HEK293T (cell line): Measurements from ENCODE around the gene PDSS2.

Experiments
- CTCF ChIA-PET: fragments of 350-600 bp; formaldehyde crosslinking; extraction: SDS; loops from one replicate; lab custom pipeline; 2021; ENCODE audit warnings: antibody characterized with exemption, inconsistent platforms; lab: Yijun Ruan, JAX
- POLR2A ChIA-PET: fragments of 350-600 bp; formaldehyde crosslinking; extraction: SDS; loops from one replicate; lab custom pipeline; 2020; ENCODE audit warnings: antibody characterized with exemption, inconsistent platforms; lab: Yijun Ruan, JAX
- DNase-seq: peaks from one replicate; pipeline ENCODE4 v3.0.0; 2012; ENCODE audit warnings: mixed read lengths; ENCODE audit errors: extremely low spot score
- ARNT ChIP-seq: fragments of 450-650 bp; IDR thresholded peaks from 2 replicates; pipeline ENCODE4 v1.6.1; 2017; ENCODE audit warnings: mild to moderate bottlenecking
- BHLHE40 ChIP-seq: fragments of 450-650 bp; IDR thresholded peaks from 2 replicates; pipeline ENCODE4 v1.6.1; 2016; ENCODE audit warnings: mild to moderate bottlenecking, moderate library complexity, borderline replicate concordance
- CTBP1 ChIP-seq: fragments of 450-650 bp; IDR thresholded peaks from 2 replicates; pipeline ENCODE4 v1.6.1; 2016; ENCODE audit warnings: borderline replicate concordance
- ELF4 ChIP-seq: fragments of 450-650 bp; IDR thresholded peaks from 2 replicates; pipeline ENCODE4 v1.6.1; 2017; ENCODE audit warnings: antibody characterized with exemption
- FOXA1 ChIP-seq: fragments of 450-650 bp; IDR thresholded peaks from 2 replicates; pipeline ENCODE4 v1.6.1; 2016; ENCODE audit warnings: mild to moderate bottlenecking
- FOXK2 ChIP-seq: fragments of 450-650 bp; IDR thresholded peaks from 2 replicates; pipeline ENCODE4 v1.6.1; 2016; ENCODE audit warnings: mild to moderate bottlenecking
- FOXM1 ChIP-seq: fragments of 450-650 bp; IDR thresholded peaks from 2 replicates; pipeline ENCODE4 v1.6.1; 2017; ENCODE audit warnings: mild to moderate bottlenecking, borderline replicate concordance
- HDGF ChIP-seq: fragments of 450-650 bp; IDR thresholded peaks from 2 replicates; pipeline ENCODE4 v1.6.1; 2017; ENCODE audit warnings: antibody characterized with exemption, borderline replicate concordance
- L3MBTL2 ChIP-seq: fragments of 450-650 bp; conservative IDR thresholded peaks from 2 replicates; pipeline ENCODE4 v1.6.1; 2016; ENCODE audit warnings: mild to moderate bottlenecking
- LEF1 ChIP-seq: fragments of 450-650 bp; IDR thresholded peaks from 2 replicates; pipeline ENCODE4 v1.6.1; 2017; ENCODE audit warnings: mild to moderate bottlenecking, borderline replicate concordance
- NFRKB ChIP-seq: fragments of 450-650 bp; IDR thresholded peaks from 2 replicates; pipeline ENCODE4 v1.6.1; 2016; ENCODE audit warnings: mild to moderate bottlenecking, moderate library complexity
- SP1 ChIP-seq: fragments of 450-650 bp; IDR thresholded peaks from 2 replicates; pipeline ENCODE4 v1.6.1; 2017
- SUZ12 ChIP-seq: fragments of 450-650 bp; IDR thresholded peaks from 2 replicates; pipeline ENCODE4 v1.6.1; 2016; ENCODE audit warnings: mild to moderate bottlenecking
- TARDBP ChIP-seq: fragments of 450-650 bp; IDR thresholded peaks from 2 replicates; pipeline ENCODE4 v1.6.1; 2016
- ZNF384 ChIP-seq: fragments of 450-650 bp; IDR thresholded peaks from 2 replicates; pipeline ENCODE4 v1.6.1; 2016
- TF ChIP-seq, protein P1 (sequence below): fragments of 450-650 bp; IDR thresholded peaks from 2 replicates; pipeline ENCODE4 v1.6.1; 2016

The PDSS2 gene

DNA sequence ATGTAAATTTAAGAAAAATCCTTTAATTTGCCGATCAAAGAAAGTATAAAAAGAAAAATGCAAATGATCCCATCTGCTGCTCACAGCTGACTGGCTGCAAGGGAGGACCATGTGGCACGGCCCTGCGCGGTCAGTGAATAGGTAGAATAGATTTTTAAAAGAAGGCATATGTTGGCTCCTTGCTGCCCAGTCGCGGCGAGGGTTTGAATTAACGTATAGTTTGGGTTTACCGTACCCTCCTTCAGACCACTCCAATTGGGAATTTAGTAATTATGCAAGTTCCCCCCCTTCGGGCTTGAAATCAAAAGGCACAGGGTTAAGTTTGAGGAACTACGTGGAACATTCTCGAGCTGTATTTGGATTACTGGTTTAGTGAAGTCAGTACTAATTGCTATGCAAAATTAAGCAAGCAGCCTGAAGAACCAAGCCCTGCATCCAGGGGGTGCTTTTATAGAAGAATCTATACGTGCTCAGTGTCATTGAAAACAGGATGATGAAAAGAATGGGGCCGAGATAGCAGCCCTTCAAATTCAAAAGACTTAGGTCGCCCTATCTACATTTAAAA is 343.0 kb downstream of the PDSS2 start:
- no peak for DNase-seq

DNA sequence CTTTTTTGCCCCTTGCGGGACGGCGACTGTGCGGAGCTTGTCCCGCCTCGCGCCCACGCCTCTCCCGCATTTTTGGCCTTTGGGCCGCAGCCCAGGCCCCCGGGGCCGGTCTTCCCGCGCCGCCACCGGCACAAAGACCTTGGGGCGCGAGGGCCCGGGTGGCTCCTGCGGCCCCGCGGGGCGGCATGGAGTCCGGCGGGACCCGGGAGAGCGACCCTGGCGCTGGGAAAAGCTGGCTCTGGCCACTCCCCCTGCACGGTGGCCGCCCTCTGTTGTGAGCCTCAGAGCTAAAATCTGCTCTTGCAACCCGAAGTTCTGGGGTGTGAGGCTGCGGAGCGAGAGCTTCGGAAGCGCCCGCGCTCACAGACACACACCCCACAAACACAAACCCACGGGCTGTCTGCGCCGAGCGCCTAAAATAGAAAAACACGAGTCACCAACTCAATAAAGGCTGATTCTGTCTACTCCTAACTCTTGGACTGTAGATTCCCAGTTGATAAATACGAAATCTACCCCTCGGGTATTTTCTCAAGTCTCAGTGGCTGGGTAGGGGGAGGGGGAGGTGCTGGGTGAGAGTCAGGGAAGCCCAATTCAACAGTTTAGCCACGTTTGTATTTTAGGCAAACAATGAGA is 343.6 kb downstream of the PDSS2 start:
- ChIA-PET CTCF (interaction anchor here (0.6 to 1.5 kb wide), 6 partner anchors 14 to 1376 kb away, joined by 3 to 6 read pairs (median 3); no protein-coding TSS in a partner anchor), POLR2A (interaction anchor here (0.6 to 1.6 kb wide), 28 partner anchors 9 to 790 kb away, joined by 3 to 13 read pairs (median 4); partner anchors contain the start of genes ATG5, MTRES1 and PDSS2)
- DNase-seq, result peak; percentile 64
- TF ChIP-seq FOXK2, result no peak
- no peak for TF ChIP-seq CTBP1
- TF ChIP-seq, protein P1, sequence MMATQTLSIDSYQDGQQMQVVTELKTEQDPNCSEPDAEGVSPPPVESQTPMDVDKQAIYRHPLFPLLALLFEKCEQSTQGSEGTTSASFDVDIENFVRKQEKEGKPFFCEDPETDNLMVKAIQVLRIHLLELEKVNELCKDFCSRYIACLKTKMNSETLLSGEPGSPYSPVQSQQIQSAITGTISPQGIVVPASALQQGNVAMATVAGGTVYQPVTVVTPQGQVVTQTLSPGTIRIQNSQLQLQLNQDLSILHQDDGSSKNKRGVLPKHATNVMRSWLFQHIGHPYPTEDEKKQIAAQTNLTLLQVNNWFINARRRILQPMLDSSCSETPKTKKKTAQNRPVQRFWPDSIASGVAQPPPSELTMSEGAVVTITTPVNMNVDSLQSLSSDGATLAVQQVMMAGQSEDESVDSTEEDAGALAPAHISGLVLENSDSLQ, result no peak
- TF ChIP-seq ELF4, result peak; percentile 22; the same call in 1 of the 2 replicates

More for the DNA sequence above, 343.0 kb downstream of the PDSS2 start:
- CTCF ChIA-PET, result interaction anchor here (0.6 to 1.5 kb wide), 5 partner anchors 13 to 538 kb away, joined by 3 to 6 read pairs (median 3); no protein-coding TSS in a partner anchor
- POLR2A ChIA-PET, result interaction anchor here (0.6 to 1.6 kb wide), 26 partner anchors 8 to 791 kb away, joined by 3 to 13 read pairs (median 4); partner anchors contain the start of genes ATG5, MTRES1 and PDSS2
- TF ChIP-seq L3MBTL2 (peak; percentile 73), FOXM1 (no peak)

DNA sequence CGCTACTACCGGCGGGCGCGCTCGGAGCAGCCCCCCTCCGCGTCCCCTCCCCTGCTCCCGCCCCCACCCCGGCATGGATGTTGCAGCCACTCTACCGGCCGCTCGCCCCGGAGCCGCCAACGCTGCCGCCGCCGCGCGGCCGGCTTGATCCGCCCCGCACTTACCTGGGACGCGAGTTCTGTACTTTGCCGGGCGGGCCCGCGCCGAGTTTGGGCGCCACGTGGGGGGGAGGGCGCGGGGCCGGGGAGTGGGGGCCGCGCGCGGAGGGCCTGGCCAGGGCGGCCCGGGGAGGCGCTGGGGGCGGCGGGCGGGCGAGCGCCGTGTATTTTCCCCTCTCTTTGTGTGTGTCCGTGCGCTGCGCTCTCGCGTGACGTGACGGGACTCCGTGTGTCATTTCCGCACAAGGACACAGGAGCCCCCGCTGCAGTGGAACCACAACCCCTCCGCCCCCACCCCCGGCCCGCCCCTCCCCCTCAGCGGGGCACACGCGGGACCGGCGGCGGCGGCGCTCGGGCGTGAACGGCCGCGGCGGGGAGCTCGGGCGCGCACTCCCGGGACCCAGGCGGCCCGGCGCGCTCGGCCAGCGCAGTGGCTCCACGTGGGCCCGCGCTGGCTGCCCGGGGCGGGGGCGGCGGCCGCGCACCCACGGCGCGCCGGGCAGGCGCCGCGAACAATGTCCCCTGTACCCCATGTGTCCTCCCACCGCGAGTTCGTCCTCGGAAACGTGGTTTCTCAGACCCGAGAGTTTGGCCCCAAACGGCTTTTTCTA is 344.3 kb downstream of the PDSS2 start, which contains the start of gene BEND3:
Gene BEND3, minus strand, starts transcription at position 590 of the 769 bp plus-strand sequence. CDS start 16,230 bp downstream, outside the sequence.
- TF ChIP-seq FOXM1 (no peak), TARDBP (no peak), CTBP1 (no peak), FOXA1 (no peak), SUZ12 (no peak), ZNF384 (no peak), SP1 (no peak), ARNT (no peak), BHLHE40 (no peak), LEF1 (no peak)
- peak; percentile 52 for DNase-seq
- POLR2A ChIA-PET, result interaction anchor here (0.6 to 1.6 kb wide), 23 partner anchors 9 to 789 kb away, joined by 3 to 13 read pairs (median 4); partner anchors contain the start of genes ATG5, MTRES1 and PDSS2
- CTCF ChIA-PET, result interaction anchor here (0.6 to 1.5 kb wide), 2 partner anchors 19 to 1377 kb away, joined by 3 to 5 read pairs; no protein-coding TSS in a partner anchor

DNA sequence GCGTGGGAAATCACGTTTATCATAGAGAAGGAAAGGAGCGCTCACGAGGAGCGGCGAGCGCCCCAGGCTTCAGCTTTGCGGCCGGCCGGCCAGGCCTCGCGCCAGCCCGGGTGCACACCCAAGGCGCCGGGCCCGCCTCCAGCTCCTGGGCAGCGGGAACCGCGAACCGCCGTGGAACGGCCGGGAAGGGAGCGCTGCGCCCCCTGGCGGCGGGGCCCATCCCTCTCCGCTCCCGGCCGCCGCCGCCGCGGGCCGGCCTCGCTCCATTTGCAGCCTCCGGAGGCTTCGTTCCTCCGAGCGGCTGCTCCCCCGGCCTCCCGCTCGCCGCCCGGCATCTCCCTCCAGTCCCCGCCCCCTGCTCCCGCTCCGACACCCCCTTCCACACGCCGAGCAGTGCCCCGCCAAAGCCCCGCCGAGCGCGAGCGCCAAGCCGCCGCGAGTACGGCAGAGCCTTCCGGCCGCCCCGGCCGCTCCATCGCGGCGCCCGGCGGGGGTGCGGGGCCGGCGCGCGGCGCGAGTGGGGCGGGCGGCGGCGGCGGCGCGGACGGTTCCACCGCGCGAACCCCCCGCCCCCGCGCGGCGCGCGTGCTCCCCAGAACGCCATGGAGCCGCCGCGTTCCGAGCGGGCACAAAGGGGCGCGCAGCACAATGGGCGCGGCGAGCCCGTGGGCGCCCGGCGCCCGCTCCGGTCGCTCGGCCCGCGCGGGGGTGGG is 345.0 kb downstream of the PDSS2 start:
- ChIA-PET POLR2A (interaction anchor here (0.6 to 1.0 kb wide), 6 partner anchors 32 to 345 kb away, joined by 3 to 7 read pairs (median 4); partner anchors contain the start of genes MTRES1 and PDSS2), CTCF (interaction anchor here (0.7 to 1.3 kb wide), 10 partner anchors 10 to 345 kb away, joined by 3 to 7 read pairs (median 3); partner anchors contain the start of gene PDSS2)
- DNase-seq, result peak; percentile 86
- no peak for TF ChIP-seq FOXK2
- TF ChIP-seq TARDBP, result peak; percentile 9; the same call in 1 of the 2 replicates
- TF ChIP-seq HDGF, result no peak

DNA sequence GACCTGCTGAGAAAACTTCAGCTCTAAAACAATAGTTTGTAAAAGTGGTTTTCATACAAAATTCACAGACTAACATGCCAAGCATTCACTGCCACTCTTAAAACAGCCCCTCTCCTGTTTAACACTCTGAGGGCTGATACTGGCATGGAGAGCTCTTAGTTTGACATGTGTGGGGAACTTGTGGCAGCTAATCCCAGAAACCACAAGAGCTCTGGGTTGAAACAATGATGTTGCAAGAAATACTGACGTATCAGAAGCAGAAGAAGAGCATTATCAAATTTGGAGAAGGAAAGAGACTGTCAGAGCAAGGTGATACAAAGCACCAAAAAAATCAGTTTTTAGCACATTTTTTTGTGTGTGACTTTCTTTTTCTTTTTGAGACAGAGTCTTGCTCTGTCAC is 349.2 kb downstream of the PDSS2 start:
- no peak for DNase-seq
- CTCF ChIA-PET, result interaction anchor here (0.6 to 0.9 kb wide), 3 partner anchors 11 to 58 kb away, joined by 3 to 4 read pairs (median 4); no protein-coding TSS in a partner anchor
- POLR2A ChIA-PET, result no interaction called here
- no peak for TF ChIP-seq NFRKB
- no peak for TF ChIP-seq TARDBP
- no peak for TF ChIP-seq SUZ12
- no peak for TF ChIP-seq CTBP1
- TF ChIP-seq, protein P1, result no peak
- no peak for TF ChIP-seq FOXK2
- no peak for TF ChIP-seq ELF4
- no peak for TF ChIP-seq L3MBTL2
- no peak for TF ChIP-seq HDGF
- no peak for TF ChIP-seq BHLHE40
- no peak for TF ChIP-seq SP1
- no peak for TF ChIP-seq FOXA1
